Activated CD8-positive, alpha-beta memory T cell treated with anti-CD3 and anti-CD28 coated beads, Interleukin-2, amount 50 U/mL, for 24 hours (primary cell): ENCODE measurements around the gene SPRED1.

Experiments used
- DNase-seq: peaks from one replicate; pipeline ENCODE4 v3.0.0-alpha.2; 2020; ENCODE audit errors: extremely low read depth

The SPRED1 gene

GRCh38 chr15:38281031-38281430 lies 28.4 kb downstream of the SPRED1 start:
- no peak for DNase-seq

- no peak for DNase-seq
Observed at GRCh38 chr15:38283010-38283409, 30.4 kb downstream of the SPRED1 start.

GRCh38 chr15:38285456-38285855 lies 32.8 kb downstream of the SPRED1 start:
- DNase-seq, result no peak

GRCh38 chr15:38294126-38294525 lies 41.5 kb downstream of the SPRED1 start:
- DNase-seq, result no peak

- DNase-seq, result no peak
Observed at GRCh38 chr15:38297623-38298388, 45.2 kb downstream of the SPRED1 start.

GRCh38 chr15:38299216-38299615 lies 46.6 kb downstream of the SPRED1 start:
- no peak for DNase-seq

GRCh38 chr15:38300395-38300794 lies 47.8 kb downstream of the SPRED1 start:
- no peak for DNase-seq

GRCh38 chr15:38304481-38304880 lies 51.8 kb downstream of the SPRED1 start:
- no peak for DNase-seq

GRCh38 chr15:38307251-38307650 lies 54.6 kb downstream of the SPRED1 start:
- no peak for DNase-seq

- DNase-seq, result no peak
Observed at GRCh38 chr15:38307861-38308641, 55.4 kb downstream of the SPRED1 start.

- DNase-seq, result no peak
Observed at GRCh38 chr15:38308797-38309196, 56.2 kb downstream of the SPRED1 start.

GRCh38 chr15:38312190-38312589 lies 59.6 kb downstream of the SPRED1 start:
- DNase-seq, result no peak

GRCh38 chr15:38316311-38316710 lies 63.7 kb downstream of the SPRED1 start:
- no peak for DNase-seq

GRCh38 chr15:38320181-38320580 lies 67.5 kb downstream of the SPRED1 start:
- DNase-seq, result no peak

GRCh38 chr15:38320866-38321265 lies 68.2 kb downstream of the SPRED1 start:
- no peak for DNase-seq

- no peak for DNase-seq
Observed at GRCh38 chr15:38323895-38324294, 71.3 kb downstream of the SPRED1 start.

GRCh38 chr15:38324939-38325647 lies 72.5 kb downstream of the SPRED1 start:
- DNase-seq, result no peak

- no peak for DNase-seq
Observed at GRCh38 chr15:38325648-38325990, 73.0 kb downstream of the SPRED1 start.

GRCh38 chr15:38332711-38333110 lies 80.1 kb downstream of the SPRED1 start:
- no peak for DNase-seq

- no peak for DNase-seq
Observed at GRCh38 chr15:38335116-38335515, 82.5 kb downstream of the SPRED1 start.

- no peak for DNase-seq
Observed at GRCh38 chr15:38344351-38344750, 91.7 kb downstream of the SPRED1 start.

GRCh38 chr15:38349251-38349650 lies 96.6 kb downstream of the SPRED1 start:
- DNase-seq, result no peak

- no peak for DNase-seq
Observed at GRCh38 chr15:38351466-38351865, 98.8 kb downstream of the SPRED1 start.
